Vagina (tissue), 2 donors: ENCODE measurements around the gene TNS1.

Source experiments
- POLR2AphosphoS5 ChIP-seq, 2 donors: sonication (generic); formaldehyde crosslinking; IDR thresholded peaks; one replicate each; pipeline ENCODE4 v1.9.0; 2017; ENCODE audit warnings: antibody characterized with exemption in 2 of 2, mild to moderate bottlenecking in 2 of 2, low read depth in 1 of 2; ENCODE audit not compliant: insufficient read depth in 1 of 2
- TF ChIP-seq, protein P1 (sequence below), 3 experiments: fragments of 450-650 bp in 2 of 3; fragments of 200-600 bp in 1 of 3; sonication (generic) in 1 of 3; IDR thresholded peaks; one replicate each; pipeline ENCODE4 v1.5.1; 2017 to 2019; ENCODE audit warnings: antibody characterized with exemption in 3 of 3, mild to moderate bottlenecking in 2 of 3, moderate library complexity in 2 of 3

DNA sequence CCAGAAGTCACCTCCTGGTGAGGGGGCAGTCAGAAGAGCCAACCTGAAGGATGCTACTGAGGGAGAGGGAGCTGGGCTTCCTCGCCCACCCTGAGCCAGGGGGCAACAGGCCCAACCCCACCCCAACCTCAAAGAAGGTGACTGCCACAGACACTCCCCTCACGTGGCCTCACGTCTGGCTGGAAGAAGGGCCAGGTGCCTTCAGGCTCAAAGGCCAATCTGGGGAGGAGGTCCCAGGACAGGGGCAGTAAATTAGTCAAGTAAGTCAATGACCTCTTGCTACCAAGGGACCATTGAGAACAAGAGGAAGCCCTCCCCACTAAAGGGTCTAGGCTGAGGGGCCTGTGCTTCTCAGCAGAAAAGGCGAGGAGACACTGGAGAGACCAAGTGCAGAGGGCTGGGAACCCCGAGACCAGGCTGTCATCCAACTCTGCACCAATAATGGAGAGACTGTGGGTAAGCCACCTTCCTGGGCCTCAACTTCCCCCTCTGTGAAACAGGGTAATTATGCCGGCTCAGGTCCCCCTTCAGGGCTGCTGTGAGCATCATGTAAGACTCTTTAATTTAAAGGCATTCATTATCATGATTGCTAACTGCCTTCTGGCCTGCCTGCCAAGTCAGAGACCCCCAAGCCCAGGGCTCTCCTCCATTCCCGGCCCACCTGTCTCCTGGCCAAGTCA lies 20.2 kb upstream of the TNS1 start:
- TF ChIP-seq, protein P1, sequence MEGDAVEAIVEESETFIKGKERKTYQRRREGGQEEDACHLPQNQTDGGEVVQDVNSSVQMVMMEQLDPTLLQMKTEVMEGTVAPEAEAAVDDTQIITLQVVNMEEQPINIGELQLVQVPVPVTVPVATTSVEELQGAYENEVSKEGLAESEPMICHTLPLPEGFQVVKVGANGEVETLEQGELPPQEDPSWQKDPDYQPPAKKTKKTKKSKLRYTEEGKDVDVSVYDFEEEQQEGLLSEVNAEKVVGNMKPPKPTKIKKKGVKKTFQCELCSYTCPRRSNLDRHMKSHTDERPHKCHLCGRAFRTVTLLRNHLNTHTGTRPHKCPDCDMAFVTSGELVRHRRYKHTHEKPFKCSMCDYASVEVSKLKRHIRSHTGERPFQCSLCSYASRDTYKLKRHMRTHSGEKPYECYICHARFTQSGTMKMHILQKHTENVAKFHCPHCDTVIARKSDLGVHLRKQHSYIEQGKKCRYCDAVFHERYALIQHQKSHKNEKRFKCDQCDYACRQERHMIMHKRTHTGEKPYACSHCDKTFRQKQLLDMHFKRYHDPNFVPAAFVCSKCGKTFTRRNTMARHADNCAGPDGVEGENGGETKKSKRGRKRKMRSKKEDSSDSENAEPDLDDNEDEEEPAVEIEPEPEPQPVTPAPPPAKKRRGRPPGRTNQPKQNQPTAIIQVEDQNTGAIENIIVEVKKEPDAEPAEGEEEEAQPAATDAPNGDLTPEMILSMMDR (IDR thresholded peaks at IDR 0.05), result no peak
- no peak for TF ChIP-seq POLR2AphosphoS5 (IDR thresholded peaks at IDR 0.05; ENCODE audit: insufficient read depth in 1 of 2, low read depth in 1 of 2)
